ENCODE data around the gene CHIC2. TPM values are rescaled to one million over a fixed set of nuclear protein-coding genes. Genes with fewer than 3 reads are reported as not detected.
"Not testable (repeated sequence)": the region's sequence is repeated elsewhere in the genome, so short reads cannot be mapped to it uniquely, and the experiment has no call there.

The CHIC2 gene
- total RNA-seq, 1 experiment from 2014 or later: 10.8 TPM

- BruUV-seq (replicated peaks): no TSS peak
- no peaks in the 10 kb centered on the region for H3K9me2 ChIP-seq (ENCODE audit: insufficient read depth)
- H3K4me1 ChIP-seq (ENCODE audit: control insufficient read depth in 1 of 2, insufficient read depth in 2 of 2, low read length in 2 of 2): no peaks in the 10 kb centered on the region
- H3K36me3 ChIP-seq (ENCODE audit: control insufficient read depth in 1 of 2, insufficient read depth in 2 of 2, low read length in 2 of 2): no peaks in the 10 kb centered on the region
- H3K27ac ChIP-seq (ENCODE audit: low read depth, low read length): no peak overlapping the region
- H3K9ac ChIP-seq (ENCODE audit: low read length): no peak overlapping the region
- no peaks in the 10 kb centered on the region for H3K9me3 ChIP-seq (ENCODE audit: control insufficient read depth in 1 of 2, insufficient read depth in 1 of 2, low read depth in 1 of 2, low read length in 2 of 2)
- ATAC-seq: no peak
- H3K4me3 ChIP-seq (replicated peaks in 1 of 2; ENCODE audit: low read depth in 1 of 2, low read length in 2 of 2): no peak overlapping the region
- H3K4me2 ChIP-seq (ENCODE audit: low read length): no peak overlapping the region
- DNase-seq (ENCODE audit: low read depth, low spot score): no peak
- ChIA-PET CTCF (no interaction called here), POLR2A (no interaction called here), RAD21 (ENCODE audit: low non-redundant PET in 1 of 2, low total read pairs in 2 of 2, uncharacterized antibody in 2 of 2, unreplicated experiment in 2 of 2) (no interaction called here)
- 0 out of 2 replicates have a peak, but pooled peaks cover 4% of the 10 kb centered on the region for H4K20me1 ChIP-seq (ENCODE audit: insufficient read depth)
- peaks cover 70% of the 10 kb centered on the region for H3K79me2 ChIP-seq (ENCODE audit: insufficient read depth, low read length)
- no peaks in the 10 kb centered on the region for H3K27me3 ChIP-seq (ENCODE audit: insufficient read depth, low read length)
- intact Hi-C loops (cut with micrococcal nuclease): no loop called here
- no peak for TF ChIP-seq SIN3A (IDR thresholded peaks at IDR 0.05; ENCODE audit: low read depth)
- TF ChIP-seq, protein P1, sequence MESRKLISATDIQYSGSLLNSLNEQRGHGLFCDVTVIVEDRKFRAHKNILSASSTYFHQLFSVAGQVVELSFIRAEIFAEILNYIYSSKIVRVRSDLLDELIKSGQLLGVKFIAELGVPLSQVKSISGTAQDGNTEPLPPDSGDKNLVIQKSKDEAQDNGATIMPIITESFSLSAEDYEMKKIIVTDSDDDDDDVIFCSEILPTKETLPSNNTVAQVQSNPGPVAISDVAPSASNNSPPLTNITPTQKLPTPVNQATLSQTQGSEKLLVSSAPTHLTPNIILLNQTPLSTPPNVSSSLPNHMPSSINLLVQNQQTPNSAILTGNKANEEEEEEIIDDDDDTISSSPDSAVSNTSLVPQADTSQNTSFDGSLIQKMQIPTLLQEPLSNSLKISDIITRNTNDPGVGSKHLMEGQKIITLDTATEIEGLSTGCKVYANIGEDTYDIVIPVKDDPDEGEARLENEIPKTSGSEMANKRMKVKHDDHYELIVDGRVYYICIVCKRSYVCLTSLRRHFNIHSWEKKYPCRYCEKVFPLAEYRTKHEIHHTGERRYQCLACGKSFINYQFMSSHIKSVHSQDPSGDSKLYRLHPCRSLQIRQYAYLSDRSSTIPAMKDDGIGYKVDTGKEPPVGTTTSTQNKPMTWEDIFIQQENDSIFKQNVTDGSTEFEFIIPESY (IDR thresholded peaks at IDR 0.05; ENCODE audit: extremely low read depth, insufficient replicate concordance, low read length): no peak
- no peak for TF ChIP-seq EGR1 (IDR thresholded peaks at IDR 0.05; ENCODE audit: low read depth)
- no peak for TF ChIP-seq EZH2 (IDR thresholded peaks at IDR 0.05)
- TF ChIP-seq CEBPB (IDR thresholded peaks at IDR 0.05; ENCODE audit: low read depth): no peak
- no peak for TF ChIP-seq JUND (IDR thresholded peaks at IDR 0.05)
- no peak for TF ChIP-seq ELF1 (IDR thresholded peaks at IDR 0.05; ENCODE audit: borderline replicate concordance, low read depth)
- no peak overlapping the region for H2AFZ ChIP-seq (ENCODE audit: low read depth, low read length, poor library complexity, severe bottlenecking)
These were observed 9.9 kb downstream of the CHIC2 start for GRCh38 chr4:54054501-54054900.

DNA sequence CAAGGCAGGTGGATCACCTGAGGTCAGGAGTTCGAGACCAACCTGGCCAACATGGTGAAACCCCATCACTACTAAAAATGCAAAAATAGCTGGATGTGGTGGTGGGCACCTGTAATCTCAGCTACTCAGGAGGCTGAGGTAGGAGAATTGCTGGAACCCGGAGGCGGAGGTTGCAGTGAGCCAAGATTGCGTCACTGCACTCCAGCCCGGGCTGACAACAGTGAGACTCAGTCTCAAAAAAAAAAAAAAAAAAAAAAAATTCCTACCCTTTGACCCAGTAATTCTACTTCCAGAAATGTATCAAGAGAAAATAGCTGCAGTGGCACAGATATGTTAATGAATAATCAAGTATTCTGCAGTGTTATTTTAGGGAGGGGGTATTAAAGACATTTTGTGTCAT, 11.1 kb downstream of the CHIC2 start:
- H2AFZ ChIP-seq (ENCODE audit: low read depth, low read length, poor library complexity, severe bottlenecking); H3K9me2 ChIP-seq (ENCODE audit: insufficient read depth); H3K27ac ChIP-seq (ENCODE audit: low read depth, low read length); intact Hi-C loops (cut with micrococcal nuclease); CTCF ChIA-PET; POLR2A ChIA-PET; DNase-seq (ENCODE audit: low read depth, low spot score); H3K36me3 ChIP-seq (ENCODE audit: control insufficient read depth in 1 of 2, insufficient read depth in 2 of 2, low read length in 2 of 2); H3K9ac ChIP-seq (ENCODE audit: low read length); BruUV-seq (replicated peaks); H3K4me3 ChIP-seq (replicated peaks in 1 of 2; ENCODE audit: low read depth in 1 of 2, low read length in 2 of 2); H3K27me3 ChIP-seq (ENCODE audit: insufficient read depth, low read length); H3K4me1 ChIP-seq (ENCODE audit: control insufficient read depth in 1 of 2, insufficient read depth in 2 of 2, low read length in 2 of 2); ATAC-seq; H3K4me2 ChIP-seq (ENCODE audit: low read length); H3K9me3 ChIP-seq (ENCODE audit: control insufficient read depth in 1 of 2, insufficient read depth in 1 of 2, low read depth in 1 of 2, low read length in 2 of 2); H4K20me1 ChIP-seq (ENCODE audit: insufficient read depth): not testable (repeated sequence)
- H3K79me2 ChIP-seq (ENCODE audit: insufficient read depth, low read length): peaks cover 59% of the 10 kb centered on the region
- RAD21 ChIA-PET (ENCODE audit: low non-redundant PET in 1 of 2, low total read pairs in 2 of 2, uncharacterized antibody in 2 of 2, unreplicated experiment in 2 of 2): interaction anchor here in 1 of 2 experiments (0.7 kb wide), 1 partner anchor 229 kb away, joined by 4 read pairs; no protein-coding TSS in a partner anchor
